Left lung (tissue), 10 donors: ENCODE measurements around the gene AFP. TPM values are rescaled to one million over a fixed set of nuclear protein-coding genes. Genes with fewer than 3 reads are reported as not detected.
A peak's percentile ranks its signal among the peaks of the same experiment; 100 is the strongest.

Experiments used
- ATAC-seq: fragments of 200-7000 bp; cut with Tn5 transposase; one replicate; pipeline ENCODE4 v1.9.1; 2020; ENCODE audit warnings: moderate library complexity
- DNase-seq, 4 donors: peaks; one replicate each; pipeline ENCODE4 v3.0.0-alpha.2; 2013 to 2020
- H3K27ac ChIP-seq, 2 donors: fragments of 200-600 bp; sonication (generic) in 1 of 2; one replicate each; pipeline versions ENCODE4 v1.5.0 to v1.8.0; 2020 to 2021
- H3K27me3 ChIP-seq, 2 donors: fragments of 200-600 bp; sonication (generic) in 1 of 2; one replicate each; pipeline versions ENCODE4 v1.5.0 to v1.8.0; 2020 to 2021
- H3K36me3 ChIP-seq, 2 donors: fragments of 200-600 bp; sonication (generic) in 1 of 2; one replicate each; pipeline versions ENCODE4 v1.5.0 to v1.8.0; 2020 to 2021
- H3K4me1 ChIP-seq, 2 donors: fragments of 200-600 bp; one replicate each; pipeline ENCODE4 v1.8.0; 2021
- H3K4me3 ChIP-seq, 2 donors: fragments of 200-600 bp; sonication (generic) in 1 of 2; one replicate each; pipeline versions ENCODE4 v1.5.0 to v1.8.0; 2020 to 2021; ENCODE audit warnings: mild to moderate bottlenecking in 1 of 2
- H3K9me3 ChIP-seq, 2 donors: fragments of 200-600 bp; sonication (generic) in 1 of 2; one replicate each; pipeline versions ENCODE4 v1.5.0 to v1.8.0; 2020 to 2021
- intact Hi-C, 2 donors: fragments of 100-400 bp; cut with DNase I; formaldehyde crosslinking; loops; one replicate each; pipeline versions ENCODE4 v1.11.2 to v1.14.2; 2022
- polyA plus RNA-seq, 6 donors: library from polyadenylated mRNA; unstranded; fragments of 120-200 nt; gene quantifications; one replicate each; pipeline ENCODE4 v1.2.1, GENCODE V29; 2013; ENCODE audit not compliant: insufficient read length in 6 of 6
- total RNA-seq, 2 donors: library from RNA; stranded (reverse); fragmentation: NEBNext Ultra II Directional; extraction: Animal tissue kit (Norgen Biotek cat#: 25700); gene quantifications; one replicate each; pipeline ENCODE4 v1.2.1, GENCODE V29; 2021
- TF ChIP-seq, protein P1 (sequence below), 2 donors: fragments of 200-600 bp; sonication (generic) in 1 of 2; IDR thresholded peaks; one replicate each; pipeline versions ENCODE4 v1.5.0 to v1.8.0; 2021; ENCODE audit warnings: antibody characterized with exemption in 2 of 2
- donor health status: DM: no; HTN: yes; CAD: no.
- donor health status: DM: no; HTN: no; CAD: no.

Gene AFP
- total and polyA plus RNA-seq, 8 donors: 0.73 to 25.5 (median 2.5) TPM; not detected in 1

- Histone ChIP-seq H3K27ac (no peak overlapping the region), H3K36me3 (no peaks in the 10 kb centered on the region), H3K4me3 (no peak overlapping the region), H3K4me1 (no peaks in the 10 kb centered on the region), H3K27me3 (no peaks in the 10 kb centered on the region), H3K9me3 (no peaks in the 10 kb centered on the region)
- intact Hi-C loops: no loop called here
- DNase-seq (no peak), ATAC-seq (no peak)
- TF ChIP-seq, protein P1, sequence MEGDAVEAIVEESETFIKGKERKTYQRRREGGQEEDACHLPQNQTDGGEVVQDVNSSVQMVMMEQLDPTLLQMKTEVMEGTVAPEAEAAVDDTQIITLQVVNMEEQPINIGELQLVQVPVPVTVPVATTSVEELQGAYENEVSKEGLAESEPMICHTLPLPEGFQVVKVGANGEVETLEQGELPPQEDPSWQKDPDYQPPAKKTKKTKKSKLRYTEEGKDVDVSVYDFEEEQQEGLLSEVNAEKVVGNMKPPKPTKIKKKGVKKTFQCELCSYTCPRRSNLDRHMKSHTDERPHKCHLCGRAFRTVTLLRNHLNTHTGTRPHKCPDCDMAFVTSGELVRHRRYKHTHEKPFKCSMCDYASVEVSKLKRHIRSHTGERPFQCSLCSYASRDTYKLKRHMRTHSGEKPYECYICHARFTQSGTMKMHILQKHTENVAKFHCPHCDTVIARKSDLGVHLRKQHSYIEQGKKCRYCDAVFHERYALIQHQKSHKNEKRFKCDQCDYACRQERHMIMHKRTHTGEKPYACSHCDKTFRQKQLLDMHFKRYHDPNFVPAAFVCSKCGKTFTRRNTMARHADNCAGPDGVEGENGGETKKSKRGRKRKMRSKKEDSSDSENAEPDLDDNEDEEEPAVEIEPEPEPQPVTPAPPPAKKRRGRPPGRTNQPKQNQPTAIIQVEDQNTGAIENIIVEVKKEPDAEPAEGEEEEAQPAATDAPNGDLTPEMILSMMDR (IDR thresholded peaks at IDR 0.05): no peak
These were observed 4.6 kb downstream of the AFP start for GRCh38 chr4:73440653-73441052.

- Histone ChIP-seq H3K9me3 (no peaks in the 10 kb centered on the region), H3K4me1 (no peaks in the 10 kb centered on the region), H3K27me3 (no peaks in the 10 kb centered on the region), H3K27ac (no peak overlapping the region), H3K36me3 (no peaks in the 10 kb centered on the region), H3K4me3 (no peak overlapping the region)
- no peak for DNase-seq
- intact Hi-C loops: no loop called here
- ATAC-seq: no peak
- TF ChIP-seq, protein P1 (IDR thresholded peaks at IDR 0.05): no peak
These were observed 6.3 kb downstream of the AFP start for GRCh38 chr4:73442275-73442674.

DNA sequence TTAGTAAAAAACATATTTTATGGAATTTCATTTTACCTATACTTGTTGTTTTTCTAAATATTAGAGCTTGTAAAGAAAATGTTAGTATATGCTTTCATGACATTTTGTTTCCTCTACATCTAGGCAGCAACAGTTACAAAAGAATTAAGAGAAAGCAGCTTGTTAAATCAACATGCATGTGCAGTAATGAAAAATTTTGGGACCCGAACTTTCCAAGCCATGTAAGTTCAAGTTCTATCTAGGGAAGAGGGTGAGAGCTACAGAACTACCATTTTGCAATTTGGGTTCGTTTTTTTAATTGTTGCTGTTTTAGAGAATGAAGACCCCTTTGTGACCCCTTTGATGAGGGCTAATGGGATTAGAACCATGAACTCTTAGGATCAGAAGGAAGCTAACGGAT lies 7.2 kb downstream of the AFP start:
- Histone ChIP-seq H3K9me3 (no peaks in the 10 kb centered on the region), H3K27me3 (no peaks in the 10 kb centered on the region), H3K4me1 (no peaks in the 10 kb centered on the region), H3K27ac (no peak overlapping the region), H3K36me3 (no peaks in the 10 kb centered on the region), H3K4me3 (no peak overlapping the region)
- TF ChIP-seq, protein P1 (IDR thresholded peaks at IDR 0.05): no peak
- ATAC-seq (no peak), DNase-seq (no peak)
- intact Hi-C loops: no loop called here

- H3K27ac ChIP-seq: no peak overlapping the region
- intact Hi-C loops: no loop called here
- TF ChIP-seq, protein P1 (IDR thresholded peaks at IDR 0.05): no peak
- no peaks in the 10 kb centered on the region for H3K9me3 ChIP-seq
- no peaks in the 10 kb centered on the region for H3K36me3 ChIP-seq
- no peaks in the 10 kb centered on the region for H3K27me3 ChIP-seq
- H3K4me3 ChIP-seq: no peak overlapping the region
- no peaks in the 10 kb centered on the region for H3K4me1 ChIP-seq
- ATAC-seq (no peak), DNase-seq (no peak)
These were observed 9.6 kb downstream of the AFP start for GRCh38 chr4:73445383-73446335.

- H3K4me1 ChIP-seq: no peaks in the 10 kb centered on the region
- peak; percentile 97 for ATAC-seq
These were observed 10.4 kb downstream of the AFP start for GRCh38 chr4:73446336-73446938.

More at GRCh38 chr4:73446336-73446938, 10.4 kb downstream of the AFP start:
- Histone ChIP-seq H3K4me3 (no peak overlapping the region), H3K36me3 (no peaks in the 10 kb centered on the region), H3K27ac (no peak overlapping the region), H3K27me3 (no peaks in the 10 kb centered on the region), H3K9me3 (no peaks in the 10 kb centered on the region)
- DNase-seq: peak in 1 of 4 donors; percentile 40
- TF ChIP-seq, protein P1 (IDR thresholded peaks at IDR 0.05): peak; percentile 48 to 79
- intact Hi-C loops: no loop called here
